H1 (cell line): Measurements from ENCODE around the gene FOXO1. TPM values are rescaled to one million over a fixed set of nuclear protein-coding genes. Genes with fewer than 3 reads are reported as not detected.

ENCODE experiments used
- CTCF ChIA-PET: fragments of 300-600 bp; sonication (Branson Sonifier 250); formaldehyde crosslinking; loops from one replicate; lab custom pipeline; 2021; ENCODE audit not compliant: partially characterized antibody; lab: Charles Lee
- POLR2A ChIA-PET: fragments of 300-600 bp; sonication (Branson Sonifier 250); formaldehyde crosslinking; loops from one replicate; lab custom pipeline; 2021; ENCODE audit warnings: inconsistent platforms; ENCODE audit not compliant: partially characterized antibody; lab: Charles Lee
- DNase-seq, 2 experiments: peaks; one replicate each; pipeline versions ENCODE4 v3.0.0 to v3.0.0-alpha.2; 2010 to 2022; ENCODE audit warnings: low spot score in 2 of 2, low read depth in 1 of 2, mixed read lengths in 1 of 2
- FAIRE-seq: peaks from 2 replicates; lab custom pipeline; 2011; peaks lifted over from hg19 to GRCh38; lab: Jason Lieb, UNC
- H2AFZ ChIP-seq: 2 replicates; pipeline ENCODE4 v1.8.1; 2012; ENCODE audit warnings: low read length, inconsistent platforms
- H2AK5ac ChIP-seq: 2 replicates; pipeline ENCODE4 v1.6.1; 2013; ENCODE audit warnings: low read depth, low read length
- H2BK120ac ChIP-seq: replicated peaks from 2 replicates; pipeline ENCODE3; 2013; ENCODE audit warnings: low read depth, low read length, inconsistent platforms
- H2BK12ac ChIP-seq: 2 replicates; pipeline ENCODE4 v1.6.1; 2013; ENCODE audit warnings: low read depth, low read length
- H2BK15ac ChIP-seq: 2 replicates; pipeline ENCODE4 v1.6.1; 2013; ENCODE audit warnings: low read length
- H2BK20ac ChIP-seq: 2 replicates; pipeline ENCODE4 v1.6.1; 2013; ENCODE audit warnings: low read length
- H2BK5ac ChIP-seq: 2 replicates; pipeline ENCODE4 v1.6.1; 2013; ENCODE audit warnings: low read depth, low read length
- H3K14ac ChIP-seq: 2 replicates; pipeline ENCODE4 v1.6.1; 2013; ENCODE audit warnings: inconsistent platforms; ENCODE audit not compliant: insufficient read length
- H3K18ac ChIP-seq: 2 replicates; pipeline ENCODE4 v1.6.1; 2013; ENCODE audit warnings: low read length; ENCODE audit errors: extremely low read depth
- H3K23ac ChIP-seq: 2 replicates; pipeline ENCODE4 v1.6.1; 2013; ENCODE audit warnings: inconsistent platforms; ENCODE audit not compliant: insufficient read length
- H3K23me2 ChIP-seq: 2 replicates; pipeline ENCODE4 v1.6.1; 2013; ENCODE audit warnings: low read depth, low read length
- H3K27ac ChIP-seq: 2 replicates; pipeline ENCODE4 v1.6.1; 2011; ENCODE audit warnings: low read depth, low read length, inconsistent platforms
- H3K27me3 ChIP-seq, 4 experiments: replicated peaks in 1 of 4; 1 replicate in 1 of 4; 2 replicates in 3 of 4; pipeline versions ENCODE4 v1.6.1 to v1.8.1; 2011 to 2013; ENCODE audit warnings: low read length in 3 of 4, mild to moderate bottlenecking in 3 of 4, inconsistent platforms in 2 of 4, mixed read lengths in 2 of 4, moderate library complexity in 1 of 4; ENCODE audit not compliant: control insufficient read depth in 3 of 4, insufficient read depth in 3 of 4; ENCODE audit errors: extremely low read depth in 1 of 4
- H3K36me3 ChIP-seq, 4 experiments: 2 replicates each; pipeline versions ENCODE4 v1.6.1 to v1.8.1; 2011 to 2013; ENCODE audit warnings: mild to moderate bottlenecking in 4 of 4, low read length in 3 of 4, moderate library complexity in 2 of 4, control low read depth in 1 of 4, inconsistent platforms in 1 of 4; ENCODE audit not compliant: insufficient read depth in 4 of 4, control insufficient read depth in 2 of 4
- H3K4ac ChIP-seq: replicated peaks from 2 replicates; pipeline ENCODE3; 2013; ENCODE audit warnings: low read length, low read depth, mixed read lengths, inconsistent platforms; ENCODE audit not compliant: insufficient read length
- H3K4me1 ChIP-seq, 4 experiments: replicated peaks in 1 of 4; 1 replicate in 1 of 4; 2 replicates in 3 of 4; pipeline versions ENCODE4 v1.6.1 to v1.8.1; 2011 to 2013; ENCODE audit warnings: low read length in 3 of 4, inconsistent platforms in 2 of 4, mixed read lengths in 1 of 4; ENCODE audit not compliant: insufficient read depth in 4 of 4, control insufficient read depth in 3 of 4
- H3K4me2 ChIP-seq, 2 experiments: 2 replicates each; pipeline versions ENCODE4 v1.6.1 to v1.8.1; 2011 to 2013; ENCODE audit warnings: low read depth in 2 of 2, low read length in 2 of 2, control low read depth in 1 of 2, inconsistent platforms in 1 of 2, mild to moderate bottlenecking in 1 of 2; ENCODE audit not compliant: insufficient read depth in 1 of 2
- H3K4me3 ChIP-seq, 4 experiments: fragments of 200-600, 300-600 bp in 1 of 4; sonication (generic), shearing (Covaris generic), sonication (Bioruptor Twin) in 1 of 4; 2 replicates each; pipeline versions ENCODE4 v1.5.1 to v1.8.1; 2011 to 2016; ENCODE audit warnings: low read length in 4 of 4, low read depth in 3 of 4, control low read depth in 2 of 4, inconsistent platforms in 2 of 4, mild to moderate bottlenecking in 2 of 4, mixed read lengths in 1 of 4, moderate library complexity in 1 of 4; ENCODE audit not compliant: insufficient read depth in 2 of 4; ENCODE audit errors: extremely low read depth in 1 of 4
- H3K56ac ChIP-seq: replicated peaks from 2 replicates; pipeline ENCODE3; 2013; ENCODE audit warnings: low read depth, mild to moderate bottlenecking, mixed read lengths, low read length, inconsistent platforms; ENCODE audit not compliant: insufficient read length
- H3K79me1 ChIP-seq: 2 replicates; pipeline ENCODE4 v1.6.1; 2013; ENCODE audit warnings: low read depth, low read length, control low read depth
- H3K79me2 ChIP-seq, 2 experiments: 2 replicates each; pipeline versions ENCODE4 v1.6.1 to v1.8.1; 2012 to 2013; ENCODE audit warnings: low read length in 2 of 2, mild to moderate bottlenecking in 2 of 2, inconsistent platforms in 1 of 2; ENCODE audit not compliant: insufficient read depth in 2 of 2, control insufficient read depth in 1 of 2
- H3K9ac ChIP-seq, 4 experiments: replicated peaks in 1 of 4; 1 replicate in 1 of 4; 2 replicates in 3 of 4; pipeline versions ENCODE4 v1.6.1 to v1.8.1; 2011 to 2013; ENCODE audit warnings: low read depth in 3 of 4, low read length in 3 of 4, control low read depth in 2 of 4, mild to moderate bottlenecking in 2 of 4, moderate library complexity in 2 of 4, inconsistent platforms in 1 of 4; ENCODE audit errors: extremely low read depth in 1 of 4
- H3K9me3 ChIP-seq, 2 experiments: 2 replicates each; pipeline versions ENCODE4 v1.6.1 to v1.8.1; 2012 to 2013; ENCODE audit warnings: mild to moderate bottlenecking in 2 of 2, moderate library complexity in 2 of 2, control low read depth in 1 of 2, inconsistent platforms in 1 of 2, low read depth in 1 of 2, low read length in 1 of 2, mixed read lengths in 1 of 2; ENCODE audit not compliant: insufficient read depth in 2 of 2
- H4K20me1 ChIP-seq, 2 experiments: replicated peaks in 1 of 2; 2 replicates each; pipeline versions ENCODE3 to v1.8.1; 2011 to 2013; ENCODE audit warnings: inconsistent platforms in 2 of 2, low read length in 2 of 2, mild to moderate bottlenecking in 1 of 2; ENCODE audit not compliant: insufficient read depth in 2 of 2, control insufficient read depth in 1 of 2
- H4K5ac ChIP-seq: 2 replicates; pipeline ENCODE4 v1.6.1; 2013; ENCODE audit warnings: low read length, low read depth, mixed read lengths, inconsistent platforms; ENCODE audit not compliant: insufficient read length
- H4K8ac ChIP-seq: 2 replicates; pipeline ENCODE4 v1.8.0; 2013; ENCODE audit warnings: mild to moderate bottlenecking, moderate library complexity, low read length, inconsistent platforms; ENCODE audit not compliant: insufficient read depth; ENCODE audit errors: extremely low read depth
- H4K91ac ChIP-seq: replicated peaks from 2 replicates; pipeline ENCODE3; 2013; ENCODE audit warnings: low read length, mixed read lengths, inconsistent platforms; ENCODE audit not compliant: insufficient read length
- BRCA1 ChIP-seq: IDR thresholded peaks from 2 replicates; pipeline ENCODE4 v1.6.1; 2012; ENCODE audit warnings: low read depth, low read length, improper control_type of control experiment
- POLR2AphosphoS5 ChIP-seq: IDR thresholded peaks from 2 replicates; pipeline ENCODE4 v1.6.1; 2011; ENCODE audit warnings: low read depth, low read length
- RNF2 ChIP-seq: fragments of 200-900, 300-1000 bp; sonication (generic); IDR thresholded peaks from 2 replicates; pipeline ENCODE4 v1.7.1; 2016; ENCODE audit warnings: borderline replicate concordance, low read depth, mild to moderate bottlenecking, antibody characterized with exemption, low read length; ENCODE audit not compliant: poor library complexity, severe bottlenecking; ENCODE audit errors: missing control alignments
- SP1 ChIP-seq: IDR thresholded peaks from 2 replicates; pipeline ENCODE4 v1.6.1; 2011; ENCODE audit warnings: low read depth, low read length
- WGBS, 2 experiments: shearing (Covaris generic) in 1 of 2; methylation state at CpG; one replicate each; pipeline versions ENCODE4 v1.1.6 to v1.1.7; 2013 to 2015; ENCODE audit warnings: low lambda C conversion rate in 2 of 2, mixed read lengths in 2 of 2, inconsistent platforms in 1 of 2, low coverage in 1 of 2, missing lambda C conversion rate in 1 of 2; ENCODE audit not compliant: insufficient replicate concordance in 2 of 2, insufficient coverage in 1 of 2, insufficient read length in 1 of 2; ENCODE audit errors: extremely low coverage in 1 of 2, missing lambda C conversion rate in 1 of 2; 5-methylcytosine and 5-hydroxymethylcytosine counted together
- polyA plus RNA-seq, 7 experiments: library from polyadenylated mRNA; depleted of rRNA in 3 of 7; stranded (reverse) in 5 of 7; unstranded in 2 of 7; fragments of >200 nt in 5 of 7; fragments of 200-250 nt in 2 of 7; gene quantifications; 1 replicate in 5 of 7; 2 replicates in 1 of 7; 4 replicates in 1 of 7; pipeline versions ENCODE4 v1.2.1 to v1.2.3, GENCODE V29; 2011 to 2013; ENCODE audit warnings: missing spikeins in 2 of 7, mixed read lengths in 2 of 7
- total RNA-seq: library from RNA; stranded (reverse); fragmentation: NEBNext Ultra II Directional; extraction: Animal tissue kit (Norgen Biotek cat#: 25700); gene quantifications from 2 replicates; pipeline ENCODE4 v1.2.1, GENCODE V29; 2021
- TF ChIP-seq, protein P1 (sequence below): IDR thresholded peaks from 2 replicates; pipeline ENCODE4 v1.6.1; 2011; ENCODE audit warnings: low read length, improper control_type of control experiment

The FOXO1 gene
- total and polyA plus RNA-seq, 2 of the 8 experiments (the other 6 are each of a cell fraction or from before 2014, with no cell fraction given), result 35.3 to 56.9 TPM

DNA sequence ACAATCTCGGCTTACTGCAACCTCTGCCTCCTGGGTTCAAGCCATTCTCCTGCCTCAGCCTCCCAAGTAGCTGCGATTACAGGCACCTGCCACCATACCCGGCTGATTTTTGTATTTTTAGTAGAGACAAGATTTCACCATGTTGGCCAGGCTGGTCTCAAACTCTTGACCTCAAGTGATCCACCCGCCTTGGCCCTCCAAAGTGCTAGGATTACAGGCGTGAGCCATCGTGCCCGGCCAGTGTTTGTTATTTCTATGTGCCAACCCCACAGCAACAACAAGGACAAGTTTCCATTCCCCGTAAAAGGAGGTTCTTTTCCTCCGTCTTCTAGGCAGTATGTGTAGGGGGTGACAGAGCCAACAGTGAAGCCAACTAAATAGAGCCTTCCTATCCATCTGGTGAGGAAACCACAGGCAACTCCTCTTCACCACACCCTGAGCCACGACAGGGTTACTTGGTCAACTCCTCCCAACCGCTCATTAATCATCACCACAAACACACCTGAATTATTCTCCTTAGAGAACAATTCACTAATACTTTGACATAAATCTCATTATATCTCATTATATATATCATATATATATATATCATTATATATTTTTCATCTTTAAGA lies 25.5 kb downstream of the FOXO1 start:
- Histone ChIP-seq H2BK120ac (no peak overlapping the region), H3K4me3 (no peak overlapping the region), H3K23ac (no peak overlapping the region), H4K20me1 (peaks cover 19 to 29% of the 10 kb centered on the region in 2 experiments), H2BK5ac (no peak overlapping the region), H3K9me3 (no peaks in the 10 kb centered on the region), H2AK5ac (0 out of 2 replicates have a peak overlapping the region, but pooled peaks have one; percentile 29), H3K79me2 (peaks cover 35 to 99% of the 10 kb centered on the region in 2 experiments), H3K56ac (no peak overlapping the region), H3K23me2 (no peaks in the 10 kb centered on the region), H3K4me2 (no peak overlapping the region), H3K36me3 (peaks cover 0 to 3% (median 0%) of the 10 kb centered on the region in 4 experiments; a peak in 1 of 8 replicates), H2BK20ac (no peak overlapping the region), H3K18ac (no peak overlapping the region), H4K5ac (no peak overlapping the region), H4K8ac (no peak overlapping the region), H3K4me1 (peaks cover 4 to 17% (median 13%) of the 10 kb centered on the region in 4 experiments), H3K27ac (0 out of 2 replicates have a peak overlapping the region, but pooled peaks have one; percentile 14), H2BK15ac (no peak overlapping the region), H4K91ac (no peak overlapping the region), H3K27me3 (no peaks in the 10 kb centered on the region), H3K14ac (no peak overlapping the region), H3K9ac (no peak overlapping the region), H2BK12ac (no peak overlapping the region), H2AFZ (no peak overlapping the region), H3K79me1 (peaks cover 10% of the 10 kb centered on the region), H3K4ac (no peak overlapping the region)
- 92% methylated on average over 11 of the region's 11 CpGs; no CpG with 5 or more reads in 1 of the 2 experiments for WGBS, 2 experiments
- FAIRE-seq (no peak), DNase-seq (no peak)
- CTCF ChIA-PET, result interaction anchor here (0.6 to 2.3 kb wide), 2 partner anchors 27 to 121 kb away, joined by 3 to 8 read pairs; no protein-coding TSS in a partner anchor
- no peak for TF ChIP-seq BRCA1
- TF ChIP-seq POLR2AphosphoS5, result no peak
- TF ChIP-seq SP1, result no peak
- TF ChIP-seq, protein P1, sequence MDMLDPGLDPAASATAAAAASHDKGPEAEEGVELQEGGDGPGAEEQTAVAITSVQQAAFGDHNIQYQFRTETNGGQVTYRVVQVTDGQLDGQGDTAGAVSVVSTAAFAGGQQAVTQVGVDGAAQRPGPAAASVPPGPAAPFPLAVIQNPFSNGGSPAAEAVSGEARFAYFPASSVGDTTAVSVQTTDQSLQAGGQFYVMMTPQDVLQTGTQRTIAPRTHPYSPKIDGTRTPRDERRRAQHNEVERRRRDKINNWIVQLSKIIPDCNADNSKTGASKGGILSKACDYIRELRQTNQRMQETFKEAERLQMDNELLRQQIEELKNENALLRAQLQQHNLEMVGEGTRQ, result no peak
- TF ChIP-seq RNF2, result no peak
- POLR2A ChIA-PET, result interaction anchor here (0.5 kb wide), 1 partner anchor 244 kb away, joined by 3 read pairs; no protein-coding TSS in a partner anchor
